Memory B cell (primary cell): ENCODE results near the gene SLC39A1.
"Not testable (repeated sequence)": the region's sequence is repeated elsewhere in the genome, so short reads cannot be mapped to it uniquely, and the experiment has no call there.

Experiments
- ATAC-seq: fragments of 150-1000 bp; cut with Tn5 transposase; 2 replicates; pipeline ENCODE4 v1.10.0; 2021; ENCODE audit warnings: low read depth, mild to moderate bottlenecking, moderate library complexity
- DNase-seq, 2 donors: peaks; one replicate each; pipeline ENCODE4 v3.0.0; 2022; ENCODE audit warnings: low spot score in 2 of 2
- H3K27ac Mint-ChIP-seq: one replicate; pipeline ENCODE4 v1.8.0; 2022; ENCODE audit warnings: mild to moderate bottlenecking, moderate library complexity, mixed read lengths
- H3K27me3 Mint-ChIP-seq: one replicate; pipeline ENCODE4 v1.8.0; 2022; ENCODE audit warnings: mixed read lengths
- H3K36me3 Mint-ChIP-seq: one replicate; pipeline ENCODE4 v1.8.0; 2022; ENCODE audit warnings: mild to moderate bottlenecking, mixed read lengths
- H3K4me1 Mint-ChIP-seq: one replicate; pipeline ENCODE4 v1.8.0; 2022; ENCODE audit warnings: mixed read lengths
- H3K4me3 Mint-ChIP-seq: one replicate; pipeline ENCODE4 v1.8.0; 2022; ENCODE audit warnings: mild to moderate bottlenecking, moderate library complexity, mixed read lengths
- H3K9me3 Mint-ChIP-seq: one replicate; pipeline ENCODE4 v1.8.0; 2022; ENCODE audit warnings: mixed read lengths

SLC39A1 gene

GRCh38 chr1:153985341-153985912 is 22.1 kb upstream of the SLC39A1 start:
- no peak for DNase-seq
- Mint-ChIP-seq H3K27me3 (peaks cover 2% of the 10 kb centered on the region), H3K36me3 (no peaks in the 10 kb centered on the region), H3K4me3 (peak overlapping the region; percentile 58), H3K27ac (peak overlapping the region; percentile 15), H3K9me3 (no peaks in the 10 kb centered on the region), H3K4me1 (peaks cover 17% of the 10 kb centered on the region)
- no peak for ATAC-seq

- DNase-seq: no peak
- ATAC-seq: no peak
- Mint-ChIP-seq H3K36me3 (no peaks in the 10 kb centered on the region), H3K4me1 (peaks cover 13% of the 10 kb centered on the region), H3K9me3 (no peaks in the 10 kb centered on the region), H3K27me3 (peaks cover 2% of the 10 kb centered on the region), H3K4me3 (no peak overlapping the region), H3K27ac (no peak overlapping the region)
Observed at GRCh38 chr1:153984123-153984894, 21.0 kb upstream of the SLC39A1 start.

- DNase-seq, H3K36me3 Mint-ChIP-seq, H3K9me3 Mint-ChIP-seq, ATAC-seq, H3K27me3 Mint-ChIP-seq, H3K4me3 Mint-ChIP-seq, H3K27ac Mint-ChIP-seq: not testable (repeated sequence)
- H3K4me1 Mint-ChIP-seq: peaks cover 20% of the 10 kb centered on the region
Observed at GRCh38 chr1:153981735-153982134, 18.4 kb upstream of the SLC39A1 start.

GRCh38 chr1:153979091-153979490 is 15.8 kb upstream of the SLC39A1 start:
- not testable (repeated sequence) for H3K9me3 Mint-ChIP-seq, DNase-seq, H3K36me3 Mint-ChIP-seq, H3K27me3 Mint-ChIP-seq, ATAC-seq, H3K27ac Mint-ChIP-seq
- Mint-ChIP-seq H3K4me1 (peaks cover 26% of the 10 kb centered on the region), H3K4me3 (peak overlapping the region; percentile 96)

GRCh38 chr1:153978274-153978909 is 15.1 kb upstream of the SLC39A1 start:
- DNase-seq (no peak), ATAC-seq (no peak)
- Mint-ChIP-seq H3K4me3 (peak overlapping the region; percentile 96), H3K9me3 (no peaks in the 10 kb centered on the region), H3K27ac (peak overlapping the region; percentile 86), H3K27me3 (no peaks in the 10 kb centered on the region), H3K4me1 (peaks cover 27% of the 10 kb centered on the region), H3K36me3 (peaks cover 8% of the 10 kb centered on the region)

GRCh38 chr1:153977250-153978240 is 14.2 kb upstream of the SLC39A1 start, which contains the start of gene JTB:
Gene JTB, minus strand, starts transcription at chr1:153977674. Its CDS starts 422 bp downstream, at chr1:153977252.
- ATAC-seq (peak; percentile 97), DNase-seq (peak; percentile 60 to 70)
- Mint-ChIP-seq H3K4me3 (peak within 1 kb of the TSS; percentile 96), H3K9me3 (no peaks in the 10 kb centered on the region), H3K4me1 (peaks cover 27% of the 10 kb centered on the region), H3K27ac (peak within 1 kb of the TSS; percentile 86), H3K27me3 (no peaks in the 10 kb centered on the region), H3K36me3 (peaks cover 8% of the 10 kb centered on the region)

GRCh38 chr1:153976819-153977249 is 13.5 kb upstream of the SLC39A1 start:
- Mint-ChIP-seq H3K9me3 (no peaks in the 10 kb centered on the region), H3K27ac (peak overlapping the region; percentile 86), H3K4me3 (peak overlapping the region; percentile 96), H3K27me3 (no peaks in the 10 kb centered on the region), H3K36me3 (peaks cover 8% of the 10 kb centered on the region), H3K4me1 (peaks cover 30% of the 10 kb centered on the region)
- no peak for DNase-seq
- ATAC-seq: no peak

GRCh38 chr1:153973525-153973924 is 10.2 kb upstream of the SLC39A1 start:
- Mint-ChIP-seq H3K4me3 (no peak overlapping the region), H3K36me3 (peaks cover 8% of the 10 kb centered on the region), H3K9me3 (no peaks in the 10 kb centered on the region), H3K27ac (peak overlapping the region; percentile 32), H3K27me3 (no peaks in the 10 kb centered on the region), H3K4me1 (peaks cover 32% of the 10 kb centered on the region)
- no peak for ATAC-seq
- DNase-seq: no peak

- DNase-seq: no peak
- no peak overlapping the region for H3K4me3 Mint-ChIP-seq
- peak overlapping the region; percentile 32 for H3K27ac Mint-ChIP-seq
- H3K9me3 Mint-ChIP-seq: no peaks in the 10 kb centered on the region
- no peaks in the 10 kb centered on the region for H3K27me3 Mint-ChIP-seq
- H3K36me3 Mint-ChIP-seq: peaks cover 8% of the 10 kb centered on the region
- H3K4me1 Mint-ChIP-seq: peaks cover 34% of the 10 kb centered on the region
- no peak for ATAC-seq
Observed at GRCh38 chr1:153973071-153973470, 9.7 kb upstream of the SLC39A1 start.

GRCh38 chr1:153970346-153970745 is 7.0 kb upstream of the SLC39A1 start:
- ATAC-seq: no peak
- DNase-seq: no peak
- Mint-ChIP-seq H3K4me3 (no peak overlapping the region), H3K4me1 (peaks cover 27% of the 10 kb centered on the region), H3K27ac (no peak overlapping the region), H3K9me3 (no peaks in the 10 kb centered on the region), H3K36me3 (peaks cover 4% of the 10 kb centered on the region), H3K27me3 (no peaks in the 10 kb centered on the region)

- Mint-ChIP-seq H3K9me3 (no peaks in the 10 kb centered on the region), H3K4me3 (peak overlapping the region; percentile 31), H3K4me1 (peaks cover 28% of the 10 kb centered on the region), H3K36me3 (peaks cover under 1% of the 10 kb centered on the region), H3K27ac (no peak overlapping the region), H3K27me3 (no peaks in the 10 kb centered on the region)
- no peak for DNase-seq
- no peak for ATAC-seq
Observed at GRCh38 chr1:153968972-153969371, 5.6 kb upstream of the SLC39A1 start.

GRCh38 chr1:153968408-153968807 is 5.1 kb upstream of the SLC39A1 start:
- no peak for ATAC-seq
- Mint-ChIP-seq H3K27ac (peak overlapping the region; percentile 96), H3K4me1 (peaks cover 33% of the 10 kb centered on the region), H3K4me3 (peak overlapping the region; percentile 98), H3K27me3 (no peaks in the 10 kb centered on the region), H3K9me3 (no peaks in the 10 kb centered on the region), H3K36me3 (no peaks in the 10 kb centered on the region)
- DNase-seq: no peak

GRCh38 chr1:153968000-153968363 is 4.6 kb upstream of the SLC39A1 start:
- Mint-ChIP-seq H3K9me3 (no peaks in the 10 kb centered on the region), H3K27me3 (no peaks in the 10 kb centered on the region), H3K36me3 (no peaks in the 10 kb centered on the region), H3K4me3 (peak overlapping the region; percentile 98), H3K4me1 (peaks cover 34% of the 10 kb centered on the region), H3K27ac (peak overlapping the region; percentile 96)
- ATAC-seq (no peak), DNase-seq (no peak)
